Upper lobe of right lung (tissue), 1 donor: Measurements from ENCODE around the gene TNPO2. TPM values are rescaled to one million over a fixed set of nuclear protein-coding genes. Genes with fewer than 3 reads are reported as not detected.

Experiments used
- ATAC-seq: fragments of 200-7000 bp; cut with Tn5 transposase; one replicate; pipeline ENCODE4 v1.9.1; 2020; ENCODE audit warnings: mild to moderate bottlenecking, moderate library complexity
- DNase-seq: peaks from one replicate; pipeline ENCODE4 v3.0.0-alpha.2; 2020
- H3K27ac ChIP-seq: fragments of 200-600 bp; one replicate; pipeline ENCODE4 v1.8.0; 2022
- H3K27me3 ChIP-seq: fragments of 200-600 bp; one replicate; pipeline ENCODE4 v1.8.0; 2022; ENCODE audit warnings: mild to moderate bottlenecking
- H3K36me3 ChIP-seq: fragments of 200-600 bp; one replicate; pipeline ENCODE4 v1.8.0; 2022
- H3K4me1 ChIP-seq: fragments of 200-600 bp; one replicate; pipeline ENCODE4 v1.8.0; 2022
- H3K4me3 ChIP-seq: fragments of 200-600 bp; one replicate; pipeline ENCODE4 v1.8.0; 2022; ENCODE audit warnings: mild to moderate bottlenecking
- H3K9me3 ChIP-seq: fragments of 200-600 bp; one replicate; pipeline ENCODE4 v1.8.0; 2022
- CTCF ChIP-seq: fragments of 200-600 bp; IDR thresholded peaks from one replicate; pipeline ENCODE4 v1.8.0; 2022; ENCODE audit warnings: antibody characterized with exemption
- intact Hi-C: fragments of 100-400 bp; cut with DNase I; formaldehyde crosslinking; loops from one replicate; pipeline ENCODE4 v1.11.0; 2022
- total RNA-seq: library from RNA; stranded (reverse); fragmentation: NEBNext Ultra II Directional; extraction: Animal tissue kit (Norgen Biotek cat#: 25700); gene quantifications from one replicate; pipeline ENCODE4 v1.2.1, GENCODE V29; 2021
- donor health status: DM: no; HTN: yes; CAD: no; lungs with severe emphysema.

TNPO2 gene
- total RNA-seq, 1 donor from 2014 or later, result 49.0 TPM

- DNase-seq, result no peak
- no peak for TF ChIP-seq CTCF
- H3K27me3 ChIP-seq, result no peaks in the 10 kb centered on the region
- H3K9me3 ChIP-seq, result no peaks in the 10 kb centered on the region
- peak; percentile 48 for ATAC-seq
- H3K27ac ChIP-seq, result no peak overlapping the region
- peaks cover 76% of the 10 kb centered on the region for H3K36me3 ChIP-seq
- intact Hi-C loops, result no loop called here
- no peak overlapping the region for H3K4me3 ChIP-seq
- H3K4me1 ChIP-seq, result no peaks in the 10 kb centered on the region
Measured at GRCh38 chr19:12656899-12657571, 66.7 kb downstream of the TNPO2 start.

DNA sequence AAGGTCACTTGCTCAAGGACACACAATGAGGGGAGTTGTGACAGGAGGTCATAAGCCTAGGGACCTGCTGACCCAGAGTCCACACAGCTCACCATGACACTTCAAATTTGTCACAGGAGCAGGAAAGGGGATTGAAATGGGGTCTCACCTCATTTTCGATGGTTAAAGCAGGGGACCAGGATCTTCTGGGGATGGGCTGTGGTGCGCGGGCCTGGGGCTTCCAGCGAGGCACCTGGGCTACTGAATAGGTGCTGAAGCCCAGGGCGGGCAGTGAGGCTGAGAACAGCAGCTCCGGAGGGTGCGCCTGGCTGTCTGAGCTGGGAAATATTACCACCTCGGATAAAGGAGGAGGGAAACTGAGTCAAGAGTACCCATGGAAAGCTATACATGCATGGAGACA, 68.2 kb downstream of the TNPO2 start:
- ATAC-seq (no peak), DNase-seq (no peak)
- H3K4me3 ChIP-seq, result no peak overlapping the region
- intact Hi-C loops, result no loop called here
- H3K4me1 ChIP-seq, result no peaks in the 10 kb centered on the region
- no peak overlapping the region for H3K27ac ChIP-seq
- H3K27me3 ChIP-seq, result no peaks in the 10 kb centered on the region
- no peak for TF ChIP-seq CTCF
- H3K9me3 ChIP-seq, result no peaks in the 10 kb centered on the region
- peaks cover 70% of the 10 kb centered on the region for H3K36me3 ChIP-seq

DNA sequence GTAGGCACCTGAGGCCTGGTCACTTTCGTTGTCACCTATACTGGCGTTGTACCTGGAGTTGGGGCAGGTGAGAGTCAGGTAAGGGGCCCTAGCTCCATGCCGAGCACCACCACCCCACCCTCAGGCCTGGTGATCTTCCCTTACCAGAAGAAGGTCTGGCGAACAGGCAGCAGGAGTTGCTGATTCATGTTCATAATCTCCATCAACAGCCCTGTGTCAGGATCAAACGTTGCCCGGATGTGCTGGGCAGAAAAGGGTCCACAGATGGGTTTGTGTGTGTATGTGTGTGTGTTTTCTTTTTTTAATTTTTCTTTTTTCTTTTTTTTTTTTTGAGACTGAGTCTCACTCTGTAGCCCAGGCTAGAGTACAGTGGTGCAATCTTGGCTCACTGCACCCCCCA, 71.5 kb downstream of the TNPO2 start:
- no peak for ATAC-seq
- Histone ChIP-seq H3K27ac (no peak overlapping the region), H3K36me3 (peaks cover 43% of the 10 kb centered on the region), H3K9me3 (no peaks in the 10 kb centered on the region), H3K4me1 (peaks cover 6% of the 10 kb centered on the region), H3K27me3 (no peaks in the 10 kb centered on the region), H3K4me3 (no peak overlapping the region)
- DNase-seq, result no peak
- TF ChIP-seq CTCF, result no peak
- intact Hi-C loops, result no loop called here

DNA sequence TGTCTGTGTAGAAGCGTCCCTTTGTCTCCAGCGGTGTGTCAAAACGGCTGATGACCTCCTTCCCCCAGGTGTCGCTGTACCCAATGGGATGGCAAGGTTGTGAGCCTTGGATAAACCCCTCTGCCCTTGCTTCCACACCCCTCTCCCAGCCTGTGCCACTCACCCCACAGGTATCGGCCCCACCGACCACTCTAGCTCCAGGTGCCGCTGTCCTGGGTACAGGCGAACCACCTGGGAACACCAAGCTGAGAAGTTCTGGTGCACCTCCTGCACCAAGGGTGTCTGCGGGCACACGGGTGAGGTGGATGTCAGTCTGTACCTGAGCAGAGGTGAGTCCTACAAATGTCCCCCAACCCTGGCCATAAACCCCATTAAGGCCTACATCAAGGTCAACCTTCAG, 73.8 kb downstream of the TNPO2 start:
- ATAC-seq (no peak), DNase-seq (no peak)
- H3K27ac ChIP-seq, result no peak overlapping the region
- H3K36me3 ChIP-seq, result peaks cover 23% of the 10 kb centered on the region
- H3K4me1 ChIP-seq, result peaks cover 6% of the 10 kb centered on the region
- H3K4me3 ChIP-seq, result no peak overlapping the region
- no peaks in the 10 kb centered on the region for H3K9me3 ChIP-seq
- intact Hi-C loops, result no loop called here
- no peaks in the 10 kb centered on the region for H3K27me3 ChIP-seq
- TF ChIP-seq CTCF, result no peak

Other genes with a start within 250 kb of the TNPO2 start
- 2.6 TPM for gene ZNF709, start 239.1 kb downstream of the TNPO2 start, total RNA-seq
- gene ZNF564, start 172.4 kb downstream of the TNPO2 start, total RNA-seq, result 13.7 TPM
- gene ZNF490, start 113.1 kb downstream of the TNPO2 start, total RNA-seq, result 12.2 TPM
- gene ZNF791, start 113.0 kb downstream of the TNPO2 start, total RNA-seq, result 29.7 TPM
- 174 TPM for gene MAN2B1, start 57.2 kb downstream of the TNPO2 start, total RNA-seq
- 10.9 TPM for gene WDR83, start 57.1 kb downstream of the TNPO2 start, total RNA-seq
- gene DHPS, start 42.1 kb downstream of the TNPO2 start, total RNA-seq, result 70.5 TPM
- not detected for gene GNG14, start 35.9 kb downstream of the TNPO2 start, total RNA-seq
- 4.3 TPM for gene FBXW9, start 27.3 kb downstream of the TNPO2 start, total RNA-seq
- 144 TPM for gene TRIR, start 10.8 kb upstream of the TNPO2 start, total RNA-seq
- gene GET3, start 13.6 kb upstream of the TNPO2 start, total RNA-seq, result 55.2 TPM
- gene BEST2, start 27.9 kb upstream of the TNPO2 start, total RNA-seq, result not detected
- 65.3 TPM for gene HOOK2, start 51.6 kb upstream of the TNPO2 start, total RNA-seq
- 174 TPM for gene JUNB, start 67.6 kb upstream of the TNPO2 start, total RNA-seq
- gene PRDX2, start 77.9 kb upstream of the TNPO2 start, total RNA-seq, result 123 TPM
- gene THSD8, start 78.1 kb upstream of the TNPO2 start, total RNA-seq, result 2.8 TPM
- 7.4 TPM for gene RNASEH2A, start 82.7 kb upstream of the TNPO2 start, total RNA-seq
- gene RTBDN, start 110.6 kb upstream of the TNPO2 start, total RNA-seq, result not detected
- not detected for gene MAST1, start 114.6 kb upstream of the TNPO2 start, total RNA-seq
- gene DNASE2, start 157.5 kb upstream of the TNPO2 start, total RNA-seq, result 61.0 TPM
- not detected for gene KLF1, start 163.3 kb upstream of the TNPO2 start, total RNA-seq
- 21.0 TPM for gene GCDH, start 167.2 kb upstream of the TNPO2 start, total RNA-seq
- not detected for gene SYCE2, start 195.4 kb upstream of the TNPO2 start, total RNA-seq
- 39.5 TPM for gene FARSA, start 209.8 kb upstream of the TNPO2 start, total RNA-seq
- gene CALR, start 214.7 kb upstream of the TNPO2 start, total RNA-seq, result 991 TPM
- 109 TPM for gene RAD23A, start 221.9 kb upstream of the TNPO2 start, total RNA-seq
- gene GADD45GIP1, start 233.3 kb upstream of the TNPO2 start, total RNA-seq, result 16.4 TPM
- not detected for gene DAND5, start 245.6 kb upstream of the TNPO2 start, total RNA-seq